ENCODE measurements around the gene ZNF626. TPM values are rescaled to one million over a fixed set of nuclear protein-coding genes. Genes with fewer than 3 reads are reported as not detected.

The ZNF626 gene
- total and polyA plus RNA-seq, 2 of the 4 experiments (the other 2 are of a cell fraction): 1.6 to 3.2 TPM

- in situ Hi-C loops (cut with MboI; ENCODE audit: low sequenced_read_pairs) (no loop called here), dilution Hi-C loops (cut with HindIII; ENCODE audit: low sequenced_read_pairs, unreplicated experiment) (no loop called here), intact Hi-C loops (cut with micrococcal nuclease) (loop anchor here (10.0 kb wide), 1 partner anchor 1977 kb away; no protein-coding TSS in a partner anchor)
- H2AFZ ChIP-seq (replicated peaks; ENCODE audit: low read length, poor library complexity): no peak overlapping the region
- no peak overlapping the region for H3K56ac ChIP-seq (ENCODE audit: extremely low read depth, insufficient read depth, low read length)
- CTCF ChIA-PET: no interaction called here
- H3K4me3 ChIP-seq (ENCODE audit: insufficient read depth, low read depth, low read length): no peak overlapping the region
- no peak overlapping the region for H3K27ac ChIP-seq (ENCODE audit: insufficient read depth, low read length)
- H4K8ac ChIP-seq (ENCODE audit: low read depth in 2 of 2, low read length in 2 of 2): no peak overlapping the region
- no peaks in the 10 kb centered on the region for H3K27me3 ChIP-seq (ENCODE audit: control insufficient read depth, insufficient read depth, low read length)
- H3K14ac ChIP-seq (replicated peaks; ENCODE audit: low read depth, low read length): no peak overlapping the region
- H3K18ac ChIP-seq (ENCODE audit: low read depth, low read length): no peak overlapping the region
- no peak overlapping the region for H2BK120ac ChIP-seq (ENCODE audit: low read depth, low read length)
- no peaks in the 10 kb centered on the region for H4K20me1 ChIP-seq (ENCODE audit: insufficient read depth, low read length)
- no peak overlapping the region for H4K91ac ChIP-seq (ENCODE audit: insufficient read depth, low read depth, low read length)
- H2AK5ac ChIP-seq (ENCODE audit: low read depth, low read length): no peak overlapping the region
- H2AK9ac ChIP-seq (replicated peaks; ENCODE audit: low read depth, low read length, poor library complexity): no peak overlapping the region
- WGBS, 2 experiments (ENCODE audit: extremely low coverage in 2 of 2, insufficient read length in 1 of 2): no CpG with 5 or more reads among the region's 1 CpG
- H3K79me1 ChIP-seq (ENCODE audit: low read depth in 1 of 2, low read length in 2 of 2): no peaks in the 10 kb centered on the region
- H3K9me3 ChIP-seq (ENCODE audit: control insufficient read depth, insufficient read depth, low read length): peaks cover 21% of the 10 kb centered on the region
- no peaks in the 10 kb centered on the region for H3K4me1 ChIP-seq (ENCODE audit: control insufficient read depth, insufficient read depth, low read length)
- TF ChIP-seq RCOR1 (IDR thresholded peaks at IDR 0.05; ENCODE audit: insufficient replicate concordance, low read length) (no peak), MAZ (IDR thresholded peaks at IDR 0.05; ENCODE audit: borderline replicate concordance, low read depth, low read length) (no peak), RAD21 (IDR thresholded peaks at IDR 0.05; ENCODE audit: low read length) (no peak), FOS (IDR thresholded peaks at IDR 0.05; ENCODE audit: low read depth, low read length) (no peak), MXI1 (IDR thresholded peaks at IDR 0.05; ENCODE audit: borderline replicate concordance, low read depth, low read length) (no peak), CHD1 (IDR thresholded peaks at IDR 0.05; ENCODE audit: low read depth, low read length) (no peak), SMC3 (IDR thresholded peaks at IDR 0.05; ENCODE audit: low read depth, low read length) (no peak), RFX5 (IDR thresholded peaks at IDR 0.05; ENCODE audit: low read depth, low read length) (no peak), CTCF (conservative IDR thresholded peaks at IDR 0.05; ENCODE audit: low read depth, low read length) (no peak), USF2 (IDR thresholded peaks at IDR 0.05; ENCODE audit: low read depth, low read length) (no peak), CEBPB (IDR thresholded peaks at IDR 0.05; ENCODE audit: low read depth, low read length) (no peak)
- H3K9ac ChIP-seq (ENCODE audit: low read depth, low read length): no peak overlapping the region
- no peak overlapping the region for H4K5ac ChIP-seq (ENCODE audit: low read depth, low read length)
- H2BK20ac ChIP-seq (ENCODE audit: low read depth, low read length): no peak overlapping the region
- no peak overlapping the region for H2BK5ac ChIP-seq (ENCODE audit: low read depth, low read length, poor library complexity, severe bottlenecking)
- no peaks in the 10 kb centered on the region for H3K9me1 ChIP-seq (ENCODE audit: insufficient read depth, low read length)
- BruUV-seq (replicated peaks): no TSS peak
- POLR2A ChIA-PET (ENCODE audit: unreplicated experiment): no interaction called here
- DNase-seq (no peak), ATAC-seq (ENCODE audit: low read depth) (no peak)
- no peak overlapping the region for H3K4me2 ChIP-seq (ENCODE audit: low read depth, low read length)
- no peak overlapping the region for H3K4ac ChIP-seq (ENCODE audit: low read depth, low read length)
- H3K36me3 ChIP-seq (ENCODE audit: control insufficient read depth, insufficient read depth, low read length): no peaks in the 10 kb centered on the region
- no peak overlapping the region for H2BK15ac ChIP-seq (ENCODE audit: low read depth, low read length)
- H3K23ac ChIP-seq (ENCODE audit: low read depth, low read length): no peak overlapping the region
These were observed 53.4 kb downstream of the ZNF626 start for GRCh38 chr19:20607943-20608342.
